Neural progenitor cell (in vitro differentiated cells): ENCODE data around the gene RDM1. TPM values are rescaled to one million over a fixed set of nuclear protein-coding genes. Genes with fewer than 3 reads are reported as not detected.

Source experiments
- DNase-seq: peaks from one replicate; pipeline ENCODE4 v3.0.0-alpha.2; 2016; ENCODE audit warnings: low spot score
- H2AFZ ChIP-seq: fragments of 200-600 bp; sonication (generic); replicated peaks from 2 replicates; pipeline ENCODE4 v1.6.1; 2016; ENCODE audit warnings: antibody characterized with exemption
- H3F3A ChIP-seq: fragments of 200-600 bp; sonication (generic); 2 replicates; pipeline ENCODE4 v1.6.1; 2016; ENCODE audit warnings: antibody characterized with exemption, low read depth
- H3K27ac ChIP-seq: fragments of 200-600 bp; sonication (generic); 2 replicates; pipeline ENCODE4 v1.5.1; 2016; ENCODE audit warnings: mild to moderate bottlenecking
- H3K27me3 ChIP-seq: fragments of 200-600 bp; sonication (generic); 2 replicates; pipeline ENCODE4 v1.6.1; 2016; ENCODE audit warnings: mild to moderate bottlenecking, moderate library complexity
- H3K36me3 ChIP-seq: fragments of 200-600 bp; sonication (generic); 2 replicates; pipeline ENCODE4 v1.5.1; 2016
- H3K4me1 ChIP-seq: fragments of 200-600 bp; sonication (generic); 2 replicates; pipeline ENCODE4 v1.6.1; 2016; ENCODE audit warnings: mixed run types
- H3K4me2 ChIP-seq: fragments of 200-600 bp; sonication (generic); 2 replicates; pipeline ENCODE4 v1.6.1; 2016
- H3K4me3 ChIP-seq: fragments of 200-600 bp; sonication (generic); 2 replicates; pipeline ENCODE4 v1.5.1; 2016
- H3K79me2 ChIP-seq: fragments of 200-600 bp; sonication (generic); 2 replicates; pipeline ENCODE4 v1.6.1; 2016; ENCODE audit warnings: low read depth
- H3K9ac ChIP-seq: fragments of 200-600 bp; sonication (generic); 2 replicates; pipeline ENCODE4 v1.6.1; 2016
- H3K9me3 ChIP-seq: fragments of 200-600 bp; sonication (generic); 2 replicates; pipeline ENCODE4 v1.5.1; 2016; ENCODE audit warnings: low read depth
- H4K20me1 ChIP-seq: fragments of 200-600 bp; sonication (generic); 2 replicates; pipeline ENCODE4 v1.6.1; 2016; ENCODE audit warnings: low read depth
- H3K27ac Mint-ChIP-seq: 3 replicates; pipeline ENCODE4 v1.8.0; 2021; ENCODE audit warnings: mixed read lengths
- H3K27me3 Mint-ChIP-seq: 2 replicates; pipeline ENCODE4 v1.8.0; 2022; ENCODE audit warnings: low read depth, mild to moderate bottlenecking, inconsistent platforms, moderate library complexity, mixed read lengths; ENCODE audit not compliant: insufficient read depth
- H3K36me3 Mint-ChIP-seq: 3 replicates; pipeline ENCODE4 v1.8.0; 2021; ENCODE audit warnings: mixed read lengths
- H3K4me1 Mint-ChIP-seq: 3 replicates; pipeline ENCODE4 v1.8.0; 2021; ENCODE audit warnings: mixed read lengths
- H3K4me3 Mint-ChIP-seq: 3 replicates; pipeline ENCODE4 v1.8.0; 2021; ENCODE audit warnings: mild to moderate bottlenecking, moderate library complexity, mixed read lengths
- H3K9me3 Mint-ChIP-seq: 3 replicates; pipeline ENCODE4 v1.8.0; 2020; ENCODE audit warnings: mixed read lengths
- EZH2 ChIP-seq: fragments of 200-600 bp; sonication (generic); IDR thresholded peaks from 2 replicates; pipeline ENCODE4 v1.6.1; 2017; ENCODE audit warnings: antibody characterized with exemption, mild to moderate bottlenecking, moderate library complexity
- EZH2phosphoT487 ChIP-seq: fragments of 200-600 bp; sonication (generic); IDR thresholded peaks from 2 replicates; pipeline ENCODE4 v1.6.1; 2017; ENCODE audit warnings: antibody characterized with exemption
- total RNA-seq: library from RNA; depleted of rRNA; stranded (reverse); fragments of >200 nt; gene quantifications from 2 replicates; pipeline ENCODE4 v1.2.3, GENCODE V29; 2015; ENCODE audit warnings: low replicate concordance
- TF ChIP-seq, protein P1 (sequence below): fragments of 200-600 bp; sonication (generic); IDR thresholded peaks from 2 replicates; pipeline ENCODE4 v1.5.1; 2017; ENCODE audit warnings: antibody characterized with exemption, mild to moderate bottlenecking

RDM1 gene
- total RNA-seq, 1 donor from 2014 or later: 28.8 TPM

DNA sequence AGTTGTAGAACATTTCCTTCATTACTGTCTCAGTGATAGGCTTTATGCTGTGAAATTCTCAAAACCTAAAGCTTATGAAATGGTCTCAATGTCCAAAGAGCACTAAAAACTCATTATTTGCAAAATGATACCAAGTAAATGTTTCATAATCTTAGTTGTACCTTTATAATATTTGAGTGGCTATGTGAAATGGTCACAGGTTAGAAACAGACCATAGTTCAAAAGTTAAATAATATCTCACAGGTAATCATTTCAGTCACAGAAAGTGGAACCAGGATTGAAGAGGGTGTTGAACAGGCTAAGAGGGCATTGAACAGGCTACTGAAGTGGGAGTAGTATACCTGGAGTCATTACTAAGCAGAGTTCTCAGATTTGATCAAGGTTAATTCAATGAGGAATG is 2.9 kb downstream of the RDM1 start:
- Histone ChIP-seq H3K4me3 (no peak overlapping the region), H3K9me3 (no peaks in the 10 kb centered on the region), H4K20me1 (no peaks in the 10 kb centered on the region), H3K36me3 (no peaks in the 10 kb centered on the region), H3F3A (peaks cover 7% of the 10 kb centered on the region), H3K27ac (no peak overlapping the region), H3K4me1 (peaks cover 18% of the 10 kb centered on the region), H3K27me3 (no peaks in the 10 kb centered on the region), H3K79me2 (no peaks in the 10 kb centered on the region), H2AFZ (no peak overlapping the region), H3K4me2 (no peak overlapping the region), H3K9ac (no peak overlapping the region)
- H3K27ac Mint-ChIP-seq: no peak overlapping the region
- H3K4me3 Mint-ChIP-seq: no peak overlapping the region
- H3K9me3 Mint-ChIP-seq: no peaks in the 10 kb centered on the region
- DNase-seq: no peak
- no peak for TF ChIP-seq EZH2phosphoT487
- TF ChIP-seq, protein P1, sequence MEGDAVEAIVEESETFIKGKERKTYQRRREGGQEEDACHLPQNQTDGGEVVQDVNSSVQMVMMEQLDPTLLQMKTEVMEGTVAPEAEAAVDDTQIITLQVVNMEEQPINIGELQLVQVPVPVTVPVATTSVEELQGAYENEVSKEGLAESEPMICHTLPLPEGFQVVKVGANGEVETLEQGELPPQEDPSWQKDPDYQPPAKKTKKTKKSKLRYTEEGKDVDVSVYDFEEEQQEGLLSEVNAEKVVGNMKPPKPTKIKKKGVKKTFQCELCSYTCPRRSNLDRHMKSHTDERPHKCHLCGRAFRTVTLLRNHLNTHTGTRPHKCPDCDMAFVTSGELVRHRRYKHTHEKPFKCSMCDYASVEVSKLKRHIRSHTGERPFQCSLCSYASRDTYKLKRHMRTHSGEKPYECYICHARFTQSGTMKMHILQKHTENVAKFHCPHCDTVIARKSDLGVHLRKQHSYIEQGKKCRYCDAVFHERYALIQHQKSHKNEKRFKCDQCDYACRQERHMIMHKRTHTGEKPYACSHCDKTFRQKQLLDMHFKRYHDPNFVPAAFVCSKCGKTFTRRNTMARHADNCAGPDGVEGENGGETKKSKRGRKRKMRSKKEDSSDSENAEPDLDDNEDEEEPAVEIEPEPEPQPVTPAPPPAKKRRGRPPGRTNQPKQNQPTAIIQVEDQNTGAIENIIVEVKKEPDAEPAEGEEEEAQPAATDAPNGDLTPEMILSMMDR: no peak
- H3K36me3 Mint-ChIP-seq: peaks cover 3% of the 10 kb centered on the region
- H3K27me3 Mint-ChIP-seq: peaks cover 3% of the 10 kb centered on the region
- peaks cover 22% of the 10 kb centered on the region for H3K4me1 Mint-ChIP-seq

DNA sequence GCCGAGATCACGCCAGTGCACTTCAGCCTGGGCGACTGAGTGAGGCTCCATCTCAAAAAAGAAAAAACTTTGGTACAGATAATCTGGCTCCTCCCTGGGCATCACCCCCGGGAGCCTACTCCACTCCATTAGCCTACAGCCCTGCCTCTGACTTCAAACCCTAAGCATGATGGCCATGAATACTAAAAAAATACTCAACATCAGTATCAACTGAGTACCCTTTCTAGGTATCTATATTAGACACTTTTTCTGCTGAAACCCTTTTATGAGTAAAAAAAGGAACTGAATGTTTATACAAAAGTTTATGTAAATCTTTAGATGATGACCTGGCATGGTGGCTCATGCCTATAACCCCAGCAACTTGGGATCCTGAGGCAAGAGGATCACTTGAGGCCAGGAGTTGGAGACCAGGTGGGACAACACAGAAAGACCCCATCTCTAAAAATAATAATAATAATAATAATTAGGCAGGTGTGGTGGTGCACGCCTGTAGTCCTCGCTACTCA is 6.9 kb downstream of the RDM1 start:
- H3K4me1 Mint-ChIP-seq: no peaks in the 10 kb centered on the region
- H3K36me3 Mint-ChIP-seq: peaks cover 17% of the 10 kb centered on the region
- no peak overlapping the region for H3K27ac ChIP-seq
- peaks cover 10% of the 10 kb centered on the region for H3F3A ChIP-seq
- H3K4me2 ChIP-seq: no peak overlapping the region
- no peaks in the 10 kb centered on the region for H3K9me3 Mint-ChIP-seq
- no peaks in the 10 kb centered on the region for H3K79me2 ChIP-seq
- no peak overlapping the region for H3K27ac Mint-ChIP-seq
- H3K27me3 ChIP-seq: no peaks in the 10 kb centered on the region
- no peaks in the 10 kb centered on the region for H3K4me1 ChIP-seq
- H4K20me1 ChIP-seq: no peaks in the 10 kb centered on the region
- H3K36me3 ChIP-seq: peaks cover 6% of the 10 kb centered on the region
- no peak for DNase-seq
- H3K27me3 Mint-ChIP-seq: no peaks in the 10 kb centered on the region
- H2AFZ ChIP-seq: no peak overlapping the region
- H3K9me3 ChIP-seq: no peaks in the 10 kb centered on the region
- H3K4me3 Mint-ChIP-seq: no peak overlapping the region
- H3K4me3 ChIP-seq: no peak overlapping the region
- H3K9ac ChIP-seq: no peak overlapping the region
- TF ChIP-seq, protein P1: no peak
- TF ChIP-seq EZH2phosphoT487 (no peak), EZH2 (no peak)

DNA sequence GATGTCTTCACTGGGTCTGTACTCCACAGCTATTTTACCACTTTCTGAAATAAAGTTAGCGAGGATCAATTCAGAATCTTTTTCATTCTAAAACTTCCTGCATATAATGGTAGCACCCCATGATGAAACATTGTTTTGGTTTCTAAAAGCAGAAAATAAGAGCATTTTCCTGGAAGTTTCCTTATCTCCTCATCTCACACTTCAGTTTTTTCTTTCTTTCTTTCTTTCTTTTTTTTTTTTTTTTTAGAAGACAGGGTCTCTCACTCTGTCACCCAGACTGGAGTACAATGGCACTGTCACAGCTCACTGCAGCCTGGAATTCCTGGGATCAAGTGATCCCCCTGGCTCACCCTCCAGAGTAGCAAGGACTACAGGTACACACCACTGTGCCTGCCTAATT is 10.3 kb downstream of the RDM1 start:
- Histone ChIP-seq H3K9me3 (no peaks in the 10 kb centered on the region), H3K27ac (no peak overlapping the region)

More for the DNA sequence above, 10.3 kb downstream of the RDM1 start:
- H3K27me3 ChIP-seq: no peaks in the 10 kb centered on the region
- H2AFZ ChIP-seq: no peak overlapping the region
- TF ChIP-seq, protein P1: no peak
- TF ChIP-seq EZH2: no peak
- TF ChIP-seq EZH2phosphoT487: no peak
- H3K36me3 ChIP-seq: peaks cover 6% of the 10 kb centered on the region
- peaks cover 20% of the 10 kb centered on the region for H3K36me3 Mint-ChIP-seq
- no peak overlapping the region for H3K4me3 Mint-ChIP-seq
- DNase-seq: no peak
- no peak overlapping the region for H3K4me3 ChIP-seq
- H3K9ac ChIP-seq: no peak overlapping the region
- peaks cover 15% of the 10 kb centered on the region for H3K9me3 Mint-ChIP-seq
- H3K79me2 ChIP-seq: no peaks in the 10 kb centered on the region
- H3K4me1 Mint-ChIP-seq: peaks cover 5% of the 10 kb centered on the region
- no peaks in the 10 kb centered on the region for H3K27me3 Mint-ChIP-seq
- H3K4me2 ChIP-seq: no peak overlapping the region
- H3K27ac Mint-ChIP-seq: no peak overlapping the region
- H4K20me1 ChIP-seq: no peaks in the 10 kb centered on the region
- no peaks in the 10 kb centered on the region for H3K4me1 ChIP-seq
- H3F3A ChIP-seq: peaks cover 3% of the 10 kb centered on the region
